Measurements from ENCODE around the gene TBC1D23.
"Not testable (repeated sequence)": the region's sequence is repeated elsewhere in the genome, so short reads cannot be mapped to it uniquely, and the experiment has no call there.

- not testable (repeated sequence) for TF ChIP-seq POLR2A (IDR thresholded peaks at IDR 0.05; ENCODE audit: low read depth); CTCF (IDR thresholded peaks at IDR 0.05)
Measured at GRCh38 chr3:100336229-100336628, 75.4 kb downstream of the TBC1D23 start.

Data from esophagus muscularis mucosa (tissue), 3 donors.